Adrenal gland (tissue), 5 donors: ENCODE results near the gene SLC20A1.

Experiments used
- POLR2A ChIP-seq, 2 donors: fragments of 450-650 bp; IDR thresholded peaks; one replicate each; pipeline ENCODE4 v1.6.1; 2017; ENCODE audit warnings: antibody characterized with exemption in 2 of 2, mild to moderate bottlenecking in 2 of 2, moderate library complexity in 1 of 2
- TF ChIP-seq, protein P1 (sequence below), 6 experiments: fragments of 450-650 bp in 4 of 6; fragments of 200-600 bp in 2 of 6; sonication (generic) in 1 of 6; IDR thresholded peaks; 1 replicate in 5 of 6; 2 replicates in 1 of 6; pipeline versions ENCODE4 v1.5.1 to v1.8.0; 2016 to 2021; ENCODE audit warnings: antibody characterized with exemption in 6 of 6, mild to moderate bottlenecking in 2 of 6, moderate library complexity in 1 of 6
- donor health status: DM: no; HTN: no; CAD: no.

DNA sequence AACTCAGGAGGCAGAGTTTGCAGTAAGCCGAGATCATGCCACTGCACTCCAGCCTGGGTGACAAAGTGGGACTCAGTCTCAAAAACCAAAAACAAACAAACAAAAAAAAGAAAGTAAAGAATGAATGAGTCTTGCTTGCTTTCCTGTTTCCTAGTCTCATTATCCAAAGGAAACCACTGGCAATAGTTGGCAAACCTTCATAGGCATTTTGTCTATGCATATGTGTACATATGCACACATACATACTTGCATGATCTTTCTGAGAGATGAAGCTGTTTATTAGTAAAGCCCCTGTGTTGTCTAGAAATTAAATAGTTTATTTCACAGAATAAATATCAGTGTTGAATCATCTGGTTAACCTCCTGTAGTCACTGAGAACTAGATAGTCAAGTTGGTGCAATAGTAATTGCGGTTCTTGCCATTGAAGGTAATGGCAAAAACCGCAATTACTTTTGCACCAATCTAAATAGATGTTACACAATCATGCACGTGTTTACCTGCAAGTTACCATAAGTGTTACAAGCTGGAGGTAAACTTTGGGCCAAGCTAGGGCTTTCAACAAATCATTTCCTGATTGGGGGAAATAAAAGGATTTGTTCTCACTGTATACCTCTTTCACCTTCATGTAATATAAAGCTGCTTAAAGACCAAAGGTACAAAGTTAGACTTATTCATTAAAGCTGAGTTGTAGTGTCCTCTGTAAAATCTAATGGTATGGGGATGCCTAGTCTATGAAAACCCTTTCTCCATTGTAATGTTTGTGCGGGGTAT, 24.7 kb downstream of the SLC20A1 start:
- TF ChIP-seq, protein P1, sequence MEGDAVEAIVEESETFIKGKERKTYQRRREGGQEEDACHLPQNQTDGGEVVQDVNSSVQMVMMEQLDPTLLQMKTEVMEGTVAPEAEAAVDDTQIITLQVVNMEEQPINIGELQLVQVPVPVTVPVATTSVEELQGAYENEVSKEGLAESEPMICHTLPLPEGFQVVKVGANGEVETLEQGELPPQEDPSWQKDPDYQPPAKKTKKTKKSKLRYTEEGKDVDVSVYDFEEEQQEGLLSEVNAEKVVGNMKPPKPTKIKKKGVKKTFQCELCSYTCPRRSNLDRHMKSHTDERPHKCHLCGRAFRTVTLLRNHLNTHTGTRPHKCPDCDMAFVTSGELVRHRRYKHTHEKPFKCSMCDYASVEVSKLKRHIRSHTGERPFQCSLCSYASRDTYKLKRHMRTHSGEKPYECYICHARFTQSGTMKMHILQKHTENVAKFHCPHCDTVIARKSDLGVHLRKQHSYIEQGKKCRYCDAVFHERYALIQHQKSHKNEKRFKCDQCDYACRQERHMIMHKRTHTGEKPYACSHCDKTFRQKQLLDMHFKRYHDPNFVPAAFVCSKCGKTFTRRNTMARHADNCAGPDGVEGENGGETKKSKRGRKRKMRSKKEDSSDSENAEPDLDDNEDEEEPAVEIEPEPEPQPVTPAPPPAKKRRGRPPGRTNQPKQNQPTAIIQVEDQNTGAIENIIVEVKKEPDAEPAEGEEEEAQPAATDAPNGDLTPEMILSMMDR (IDR thresholded peaks at IDR 0.05), result no peak
- no peak for TF ChIP-seq POLR2A (IDR thresholded peaks at IDR 0.05)
